Psoas muscle (tissue), 8 donors: Measurements from ENCODE around the gene PRRG1. TPM values are rescaled to one million over a fixed set of nuclear protein-coding genes. Genes with fewer than 3 reads are reported as not detected.

Source experiments
- ATAC-seq, 4 donors: fragments of 200-7000 bp; cut with Tn5 transposase; one replicate each; pipeline ENCODE4 v1.9.1; 2020; ENCODE audit warnings: moderate library complexity in 3 of 4, mild to moderate bottlenecking in 2 of 4
- DNase-seq, 2 donors: peaks; one replicate each; pipeline ENCODE4 v3.0.0-alpha.2; 2020
- H3K27ac ChIP-seq: fragments of 200-600 bp; one replicate; pipeline ENCODE4 v1.8.0; 2022
- H3K27me3 ChIP-seq, 3 donors: fragments of 200-600 bp in 1 of 3; one replicate each; pipeline versions ENCODE4 v1.6.1 to v1.8.0; 2013 to 2022; ENCODE audit warnings: low read length in 2 of 3, mild to moderate bottlenecking in 2 of 3, moderate library complexity in 1 of 3; ENCODE audit not compliant: insufficient read depth in 3 of 3
- H3K36me3 ChIP-seq, 2 donors: fragments of 200-600 bp in 1 of 2; one replicate each; pipeline versions ENCODE4 v1.6.1 to v1.8.0; 2013 to 2022; ENCODE audit warnings: low read depth in 1 of 2, mild to moderate bottlenecking in 1 of 2, moderate library complexity in 1 of 2; ENCODE audit not compliant: insufficient read depth in 1 of 2
- H3K4me1 ChIP-seq: fragments of 200-600 bp; one replicate; pipeline ENCODE4 v1.8.0; 2022
- H3K4me3 ChIP-seq: fragments of 200-600 bp; one replicate; pipeline ENCODE4 v1.8.0; 2022; ENCODE audit warnings: mild to moderate bottlenecking
- H3K9me3 ChIP-seq: fragments of 200-600 bp; one replicate; pipeline ENCODE4 v1.8.0; 2022
- WGBS, 3 donors: extraction: QIAGEN DNeasy Blood & Tissue Kit; methylation state at CpG; one replicate each; pipeline versions ENCODE4 v1.1.6 to v1.1.7; 2013; 5-methylcytosine and 5-hydroxymethylcytosine counted together
- intact Hi-C, 2 donors: fragments of 100-400 bp; cut with DNase I; formaldehyde crosslinking; loops; one replicate each; pipeline versions ENCODE4 v1.11.0 to v1.14.2; 2022
- polyA plus RNA-seq, 3 donors: library from polyadenylated mRNA; stranded (reverse); fragments of 200-250 nt; gene quantifications; one replicate each; pipeline ENCODE4 v1.2.3, GENCODE V29; 2013
- total RNA-seq, 4 donors: library from RNA; stranded (reverse); fragmentation: NEBNext Ultra II Directional in 2 of 4; extraction: Animal tissue kit (Norgen Biotek cat#: 25700) in 2 of 4; gene quantifications; one replicate each; pipeline versions ENCODE4 v1.2.1 to v1.2.4, GENCODE V29; 2021 to 2023
- TF ChIP-seq, protein P1 (sequence below): fragments of 200-600 bp; IDR thresholded peaks from one replicate; pipeline ENCODE4 v1.8.0; 2022; ENCODE audit warnings: antibody characterized with exemption
- donor health status: healthy with polysubstance abuse.
- donor health status: DM: no; HTN: no; CAD: no; lungs with moderate emphysema.
- donor health status: Bipolar disorder and iron deficiency.
- donor health status: healthy.
- donor health status: DM: yes; HTN: yes; CAD: no.
- donor health status: DM: no; HTN: no; CAD: no.
- donor health status: DM: no; HTN: no; CAD: no.
- donor health status: DM: yes; HTN: yes; CAD: no.

Gene PRRG1
- total and polyA plus RNA-seq, 7 donors, result 2.5 to 21.3 (median 8.8) TPM

GRCh38 chrX:37315511-37316248, 33.5 kb upstream of the PRRG1 start:
- DNase-seq, result no peak
- TF ChIP-seq, protein P1, sequence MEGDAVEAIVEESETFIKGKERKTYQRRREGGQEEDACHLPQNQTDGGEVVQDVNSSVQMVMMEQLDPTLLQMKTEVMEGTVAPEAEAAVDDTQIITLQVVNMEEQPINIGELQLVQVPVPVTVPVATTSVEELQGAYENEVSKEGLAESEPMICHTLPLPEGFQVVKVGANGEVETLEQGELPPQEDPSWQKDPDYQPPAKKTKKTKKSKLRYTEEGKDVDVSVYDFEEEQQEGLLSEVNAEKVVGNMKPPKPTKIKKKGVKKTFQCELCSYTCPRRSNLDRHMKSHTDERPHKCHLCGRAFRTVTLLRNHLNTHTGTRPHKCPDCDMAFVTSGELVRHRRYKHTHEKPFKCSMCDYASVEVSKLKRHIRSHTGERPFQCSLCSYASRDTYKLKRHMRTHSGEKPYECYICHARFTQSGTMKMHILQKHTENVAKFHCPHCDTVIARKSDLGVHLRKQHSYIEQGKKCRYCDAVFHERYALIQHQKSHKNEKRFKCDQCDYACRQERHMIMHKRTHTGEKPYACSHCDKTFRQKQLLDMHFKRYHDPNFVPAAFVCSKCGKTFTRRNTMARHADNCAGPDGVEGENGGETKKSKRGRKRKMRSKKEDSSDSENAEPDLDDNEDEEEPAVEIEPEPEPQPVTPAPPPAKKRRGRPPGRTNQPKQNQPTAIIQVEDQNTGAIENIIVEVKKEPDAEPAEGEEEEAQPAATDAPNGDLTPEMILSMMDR, result no peak
- Histone ChIP-seq H3K9me3 (no peaks in the 10 kb centered on the region), H3K36me3 (no peaks in the 10 kb centered on the region), H3K4me3 (no peak overlapping the region), H3K27me3 (no peaks in the 10 kb centered on the region), H3K4me1 (no peaks in the 10 kb centered on the region), H3K27ac (no peak overlapping the region)
- intact Hi-C loops, result no loop called here
- WGBS, 3 donors, result 70 to 94% (median 82%) methylated on average over 4 of the region's 4 CpGs
- no peak for ATAC-seq

DNA sequence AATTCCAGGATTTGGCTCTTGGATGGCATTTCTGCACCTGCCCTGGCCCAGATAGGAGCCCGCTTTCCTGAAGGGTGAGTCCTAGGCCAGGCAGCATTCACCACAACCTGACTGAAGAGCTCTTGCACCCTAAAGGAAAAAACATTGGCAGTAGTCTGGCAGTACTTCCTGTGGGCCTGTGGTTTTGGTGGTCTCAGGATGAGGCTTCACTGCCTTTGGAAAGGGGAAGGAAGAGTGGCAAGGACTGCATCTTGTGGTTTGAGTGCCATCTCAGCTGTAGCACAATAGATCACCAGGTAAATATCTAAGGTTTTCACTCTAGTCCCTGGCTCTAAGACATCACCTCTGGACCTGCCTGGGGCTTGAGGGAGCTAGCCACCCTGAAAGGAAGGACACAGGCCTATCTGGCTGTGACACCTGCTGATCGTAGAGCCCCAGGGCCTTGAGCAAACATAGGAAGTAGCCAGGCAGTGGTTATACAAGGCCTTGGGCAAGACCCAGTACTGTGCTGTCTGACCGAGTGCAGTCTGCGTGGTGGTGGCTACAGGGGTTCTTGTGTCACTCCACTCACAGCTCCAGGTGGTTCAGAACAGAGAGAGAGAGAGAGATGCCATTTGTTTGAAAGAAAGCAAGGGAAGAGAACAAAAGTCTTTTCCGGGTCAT, 28.5 kb upstream of the PRRG1 start:
- 70 to 95% (median 90%) methylated on average over 4 to 5 of the region's 5 CpGs for whole genome bisulfite sequencing, 3 donors
- H3K4me3 ChIP-seq, result no peak overlapping the region
- no peak for DNase-seq
- H3K27ac ChIP-seq, result no peak overlapping the region
- H3K36me3 ChIP-seq, result no peaks in the 10 kb centered on the region
- H3K27me3 ChIP-seq, result no peaks in the 10 kb centered on the region
- intact Hi-C loops, result no loop called here
- ATAC-seq, result no peak
- H3K4me1 ChIP-seq, result no peaks in the 10 kb centered on the region
- TF ChIP-seq, protein P1, result no peak
- peaks cover 7% of the 10 kb centered on the region for H3K9me3 ChIP-seq

- Histone ChIP-seq H3K36me3 (no peaks in the 10 kb centered on the region), H3K27ac (peak overlapping the region; percentile 73), H3K27me3 (peaks cover 0 to 14% (median 0%) of the 10 kb centered on the region in 3 donors), H3K9me3 (peaks cover 2% of the 10 kb centered on the region), H3K4me3 (no peak overlapping the region), H3K4me1 (peaks cover 9% of the 10 kb centered on the region)
- WGBS, 3 donors, result 40 to 54% (median 42%) methylated on average over 1 of the region's 1 CpG
- TF ChIP-seq, protein P1, result no peak
- ATAC-seq (peak in 3 of 4 donors; percentile 74 to 89 (median 86)), DNase-seq (no peak)
- intact Hi-C loops, result no loop called here
Measured at GRCh38 chrX:37330642-37331041, 18.5 kb upstream of the PRRG1 start.

DNA sequence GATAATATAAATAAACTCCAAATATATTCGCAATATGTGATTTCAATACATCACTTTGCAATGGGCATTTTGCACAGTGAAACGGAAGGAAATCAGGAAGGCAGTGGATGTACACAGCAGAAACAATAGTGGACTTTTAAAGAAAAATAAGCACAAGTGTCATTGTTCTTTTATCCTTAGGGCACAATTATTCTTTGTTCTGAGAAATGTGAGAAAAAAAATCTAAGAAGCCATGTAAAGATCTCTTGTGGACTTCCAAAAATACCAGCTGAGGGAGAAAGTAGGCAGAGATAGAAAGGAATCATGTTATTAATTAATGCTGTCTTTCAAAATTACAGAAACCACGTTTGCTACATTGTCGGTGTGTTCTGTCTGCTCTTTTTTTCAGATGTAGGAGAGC, 17.6 kb upstream of the PRRG1 start:
- Histone ChIP-seq H3K4me1 (peaks cover 9% of the 10 kb centered on the region), H3K27ac (peak overlapping the region; percentile 73), H3K4me3 (no peak overlapping the region), H3K36me3 (no peaks in the 10 kb centered on the region), H3K9me3 (no peaks in the 10 kb centered on the region), H3K27me3 (peaks cover 0 to 14% (median 0%) of the 10 kb centered on the region in 3 donors)
- ATAC-seq (no peak), DNase-seq (no peak)
- TF ChIP-seq, protein P1, result no peak
- 27 to 48% (median 34%) methylated on average over 4 of the region's 4 CpGs for WGBS, 3 donors
- intact Hi-C loops, result no loop called here
